ENCODE results near the gene RPS6KA5.
"Not testable (repeated sequence)": the region's sequence is repeated elsewhere in the genome, so short reads cannot be mapped to it uniquely, and the experiment has no call there.

Gene RPS6KA5

GRCh38 chr14:91060351-91061055 lies at the start of gene RPS6KA5:
RPS6KA5 (minus strand) TSS chr14:91060641; CDS start chr14:91060434, 207 bp downstream.
- Mint-ChIP-seq H3K36me3 (ENCODE audit: low read depth) (no peaks in the 10 kb centered on the region), H3K9me3 (no peaks in the 10 kb centered on the region), H3K27ac (no peak within 1 kb of the TSS), H3K4me1 (peaks cover 14% of the 10 kb centered on the region), H3K4me3 (peak within 1 kb of the TSS; percentile 78), H3K27me3 (ENCODE audit: low read depth, poor library complexity) (peaks cover 24% of the 10 kb centered on the region)
- peak; percentile 100 for DNase-seq
- TF ChIP-seq CTCF (IDR thresholded peaks at IDR 0.05): no peak

GRCh38 chr14:91108941-91109611 lies 48.6 kb upstream of the RPS6KA5 start:
- Mint-ChIP-seq H3K9me3 (peaks cover 4% of the 10 kb centered on the region), H3K36me3 (ENCODE audit: low read depth) (no peaks in the 10 kb centered on the region), H3K4me1 (peaks cover 26% of the 10 kb centered on the region), H3K4me3 (no peak overlapping the region), H3K27ac (no peak overlapping the region), H3K27me3 (ENCODE audit: low read depth, poor library complexity) (peaks cover 15% of the 10 kb centered on the region)
- DNase-seq: no peak
- TF ChIP-seq CTCF (IDR thresholded peaks at IDR 0.05): no peak

GRCh38 chr14:91103116-91103515 lies 42.7 kb upstream of the RPS6KA5 start:
- peaks cover 12% of the 10 kb centered on the region for H3K4me1 Mint-ChIP-seq
- no peak overlapping the region for H3K4me3 Mint-ChIP-seq
- TF ChIP-seq CTCF (IDR thresholded peaks at IDR 0.05): no peak
- no peak overlapping the region for H3K27ac Mint-ChIP-seq
- peaks cover 16% of the 10 kb centered on the region for H3K27me3 Mint-ChIP-seq (ENCODE audit: low read depth, poor library complexity)
- no peak for DNase-seq
- H3K9me3 Mint-ChIP-seq: no peaks in the 10 kb centered on the region
- no peaks in the 10 kb centered on the region for H3K36me3 Mint-ChIP-seq (ENCODE audit: low read depth)

- DNase-seq: no peak
- H3K9me3 Mint-ChIP-seq: no peaks in the 10 kb centered on the region
- no peaks in the 10 kb centered on the region for H3K36me3 Mint-ChIP-seq (ENCODE audit: low read depth)
- peaks cover 18% of the 10 kb centered on the region for H3K27me3 Mint-ChIP-seq (ENCODE audit: low read depth, poor library complexity)
- H3K4me1 Mint-ChIP-seq: peaks cover 4% of the 10 kb centered on the region
- H3K27ac Mint-ChIP-seq: no peak overlapping the region
- H3K4me3 Mint-ChIP-seq: no peak overlapping the region
- TF ChIP-seq CTCF (IDR thresholded peaks at IDR 0.05): no peak
Measured at GRCh38 chr14:91100102-91100501, 39.7 kb upstream of the RPS6KA5 start.

- no peak for TF ChIP-seq CTCF (IDR thresholded peaks at IDR 0.05)
- Mint-ChIP-seq H3K4me1 (no peaks in the 10 kb centered on the region), H3K4me3 (no peak overlapping the region), H3K9me3 (no peaks in the 10 kb centered on the region), H3K27me3 (ENCODE audit: low read depth, poor library complexity) (peaks cover 18% of the 10 kb centered on the region), H3K27ac (no peak overlapping the region), H3K36me3 (ENCODE audit: low read depth) (no peaks in the 10 kb centered on the region)
- no peak for DNase-seq
Measured at GRCh38 chr14:91098591-91098990, 38.1 kb upstream of the RPS6KA5 start.

GRCh38 chr14:91097657-91098056 lies 37.2 kb upstream of the RPS6KA5 start:
- H3K4me3 Mint-ChIP-seq; H3K27ac Mint-ChIP-seq; H3K9me3 Mint-ChIP-seq; H3K36me3 Mint-ChIP-seq (ENCODE audit: low read depth); DNase-seq; H3K4me1 Mint-ChIP-seq: not testable (repeated sequence)
- peaks cover 18% of the 10 kb centered on the region for H3K27me3 Mint-ChIP-seq (ENCODE audit: low read depth, poor library complexity)

Data from nephron progenitor cell (in vitro differentiated cells).